ENCODE data around the gene ACCS.

The ACCS gene

GRCh38 chr11:44058275-44058674 lies 7.8 kb upstream of the ACCS start:
- H3K9me3 ChIP-seq (ENCODE audit: severe bottlenecking) = no peaks in the 10 kb centered on the region
- TF ChIP-seq CTCF (IDR thresholded peaks at IDR 0.05; ENCODE audit: low read depth, low read length) = no peak
- H3K27ac ChIP-seq = no peak overlapping the region
- no peak overlapping the region for H3K4me3 ChIP-seq (ENCODE audit: low read depth, low read length)
- no peaks in the 10 kb centered on the region for H3K27me3 ChIP-seq (ENCODE audit: insufficient read depth, low read depth, severe bottlenecking)
- no peak for DNase-seq
- no peaks in the 10 kb centered on the region for H3K36me3 ChIP-seq

DNA sequence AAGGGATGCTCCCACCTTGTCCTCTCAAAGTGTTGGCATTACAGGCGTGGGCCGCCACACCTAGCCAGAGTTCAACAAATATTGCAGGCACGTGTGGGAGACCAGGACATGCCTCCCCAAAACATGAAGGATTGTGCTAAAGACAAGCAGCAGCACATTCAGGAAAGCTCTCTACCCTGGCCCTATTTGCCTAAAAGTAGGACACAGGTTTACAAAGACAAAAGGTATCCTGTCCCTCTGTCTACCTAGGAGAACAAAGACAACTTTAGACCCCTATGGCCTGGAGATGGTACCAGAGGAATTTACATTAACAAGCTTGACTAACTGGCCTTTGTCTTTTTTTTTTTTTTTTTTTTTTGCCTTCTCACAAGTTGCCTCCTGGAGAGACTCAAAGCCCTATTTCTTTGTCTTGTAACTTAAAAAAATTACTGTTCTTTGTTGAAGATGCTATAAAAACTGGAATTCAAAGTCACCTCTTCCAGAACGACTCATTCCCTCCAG lies 859 bp upstream of the ACCS start:
- no peaks in the 10 kb centered on the region for H3K27me3 ChIP-seq (ENCODE audit: insufficient read depth, low read depth, severe bottlenecking)
- TF ChIP-seq CTCF (IDR thresholded peaks at IDR 0.05; ENCODE audit: low read depth, low read length) = no peak
- no peak for DNase-seq
- no peaks in the 10 kb centered on the region for H3K9me3 ChIP-seq (ENCODE audit: severe bottlenecking)
- no peak overlapping the region for H3K4me3 ChIP-seq (ENCODE audit: low read depth, low read length)
- H3K27ac ChIP-seq = no peak overlapping the region
- no peaks in the 10 kb centered on the region for H3K36me3 ChIP-seq

DNA sequence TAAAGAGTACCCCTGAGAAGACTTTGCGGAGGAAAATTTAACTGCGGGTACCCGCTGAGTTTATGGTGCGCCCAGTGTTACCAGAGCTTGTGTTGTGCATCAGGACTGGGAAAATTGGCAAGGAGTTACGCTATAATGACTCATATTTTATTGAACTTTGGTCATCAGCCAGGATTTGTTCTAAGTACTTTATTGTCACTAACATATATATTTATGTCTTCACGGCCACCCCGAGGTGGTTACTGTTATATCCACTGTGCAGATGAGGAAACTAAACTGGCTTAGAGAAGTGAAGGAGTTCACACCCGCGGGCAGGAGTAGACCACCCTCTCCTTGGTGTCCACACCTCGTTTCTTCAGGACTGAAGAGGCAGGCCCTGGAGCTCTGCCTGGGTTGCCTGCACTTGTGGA lies 667 bp downstream of the ACCS start:
- no peaks in the 10 kb centered on the region for H3K36me3 ChIP-seq
- H3K9me3 ChIP-seq (ENCODE audit: severe bottlenecking) = no peaks in the 10 kb centered on the region
- H3K4me3 ChIP-seq (ENCODE audit: low read depth, low read length) = no peak overlapping the region
- no peak overlapping the region for H3K27ac ChIP-seq
- no peaks in the 10 kb centered on the region for H3K27me3 ChIP-seq (ENCODE audit: insufficient read depth, low read depth, severe bottlenecking)
- no peak for DNase-seq
- no peak for TF ChIP-seq CTCF (IDR thresholded peaks at IDR 0.05; ENCODE audit: low read depth, low read length)

DNA sequence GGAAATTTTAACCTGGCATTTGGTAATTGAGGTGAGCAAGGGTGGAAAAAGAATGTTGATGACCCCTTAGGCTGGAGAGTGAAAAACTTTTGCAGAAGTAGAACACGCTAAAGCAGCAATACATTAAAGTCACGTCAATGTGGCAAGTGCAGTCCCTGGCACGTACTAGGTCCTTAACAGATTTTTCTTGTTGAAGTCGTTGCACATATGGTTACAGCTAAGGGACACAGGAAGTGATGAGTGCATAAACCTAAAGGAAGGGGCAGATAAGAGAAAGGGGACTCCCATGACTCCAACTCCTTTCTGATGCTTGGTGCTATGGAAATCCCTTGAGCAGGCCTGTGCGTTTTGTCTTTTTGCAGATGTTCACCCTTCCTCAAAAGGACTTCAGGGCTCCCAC lies 1.2 kb downstream of the ACCS start:
- H3K4me3 ChIP-seq (ENCODE audit: low read depth, low read length) = no peak overlapping the region

DNA sequence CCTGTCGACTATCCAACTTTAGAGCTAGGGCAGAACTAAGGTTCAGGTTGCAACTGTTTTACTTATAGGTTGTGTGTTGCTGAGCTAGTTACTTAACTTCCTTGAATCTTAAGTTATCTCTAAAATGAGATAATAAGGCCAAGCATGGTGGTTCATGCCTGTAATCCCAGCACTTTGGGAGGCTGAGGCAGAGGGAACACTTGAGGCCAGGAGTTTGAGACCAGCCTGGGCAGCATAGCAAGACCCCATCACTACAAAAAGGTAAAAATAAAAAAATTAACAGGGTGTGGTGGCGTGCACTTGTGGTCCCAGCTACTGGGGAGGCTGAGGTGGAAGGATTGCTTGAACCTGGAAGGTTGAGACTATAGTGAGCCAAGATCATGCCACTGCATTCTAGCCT lies 2.1 kb downstream of the ACCS start:
- Histone ChIP-seq H3K4me3 (ENCODE audit: low read depth, low read length) (no peak overlapping the region), H3K9me3 (ENCODE audit: severe bottlenecking) (no peaks in the 10 kb centered on the region), H3K27me3 (ENCODE audit: insufficient read depth, low read depth, severe bottlenecking) (no peaks in the 10 kb centered on the region), H3K27ac (no peak overlapping the region), H3K36me3 (no peaks in the 10 kb centered on the region)
- TF ChIP-seq CTCF (IDR thresholded peaks at IDR 0.05; ENCODE audit: low read depth, low read length) = no peak
- no peak for DNase-seq

More for the DNA sequence above, 1.2 kb downstream of the ACCS start:
- Histone ChIP-seq H3K27me3 (ENCODE audit: insufficient read depth, low read depth, severe bottlenecking) (no peaks in the 10 kb centered on the region), H3K9me3 (ENCODE audit: severe bottlenecking) (no peaks in the 10 kb centered on the region), H3K27ac (no peak overlapping the region), H3K36me3 (no peaks in the 10 kb centered on the region)
- no peak for TF ChIP-seq CTCF (IDR thresholded peaks at IDR 0.05; ENCODE audit: low read depth, low read length)
- DNase-seq = no peak

DNA sequence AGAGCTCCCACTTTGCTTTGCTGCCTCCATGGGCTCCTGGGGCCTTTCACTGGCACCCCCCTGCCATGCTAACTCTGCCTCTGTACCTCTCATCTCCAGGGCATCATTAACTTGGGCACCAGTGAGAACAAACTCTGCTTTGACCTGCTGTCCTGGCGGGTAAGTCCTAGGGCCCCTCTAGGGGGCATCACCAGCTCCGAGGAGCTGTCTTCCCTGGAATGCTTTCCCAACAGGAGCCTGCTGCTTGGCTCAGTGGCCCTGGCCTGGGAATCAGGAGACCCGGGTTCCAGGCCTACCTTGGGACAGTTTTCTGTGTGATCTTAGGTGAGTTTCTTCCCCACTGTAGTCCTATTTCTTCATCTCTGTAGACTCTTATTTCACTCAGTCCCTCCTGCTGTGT lies 5.1 kb downstream of the ACCS start:
- no peak overlapping the region for H3K4me3 ChIP-seq (ENCODE audit: low read depth, low read length)
- H3K27me3 ChIP-seq (ENCODE audit: insufficient read depth, low read depth, severe bottlenecking) = no peaks in the 10 kb centered on the region
- no peak for DNase-seq
- H3K9me3 ChIP-seq (ENCODE audit: severe bottlenecking) = no peaks in the 10 kb centered on the region
- H3K27ac ChIP-seq = no peak overlapping the region
- H3K36me3 ChIP-seq = no peaks in the 10 kb centered on the region
- peak; percentile 26; the same call in 1 of the 2 replicates for TF ChIP-seq CTCF (IDR thresholded peaks at IDR 0.05; ENCODE audit: low read depth, low read length)
